Fibroblast of lung (primary cell): ENCODE measurements around the gene ITPKC. TPM values are rescaled to one million over a fixed set of nuclear protein-coding genes. Genes with fewer than 3 reads are reported as not detected.
"Not testable (repeated sequence)": the region's sequence is repeated elsewhere in the genome, so short reads cannot be mapped to it uniquely, and the experiment has no call there.

ENCODE experiments used
- DNase-seq, 2 donors: peaks; one replicate each; pipeline versions ENCODE4 v3.0.0 to v3.0.0-alpha.2; 2010; ENCODE audit warnings: low read depth in 2 of 2
- H2AFZ ChIP-seq: 2 replicates; pipeline ENCODE4 v1.5.1; 2012; ENCODE audit warnings: low read length, control low read depth, inconsistent platforms
- H3K27ac ChIP-seq: 2 replicates; pipeline ENCODE4 v1.5.1; 2011; ENCODE audit warnings: low read length, control low read depth; ENCODE audit not compliant: insufficient read depth
- H3K27me3 ChIP-seq: 2 replicates; pipeline ENCODE4 v1.5.1; 2011; ENCODE audit warnings: mild to moderate bottlenecking, low read length; ENCODE audit not compliant: control insufficient read depth, insufficient read depth
- H3K36me3 ChIP-seq: 2 replicates; pipeline ENCODE4 v1.5.1; 2011; ENCODE audit warnings: low read length; ENCODE audit not compliant: control insufficient read depth, insufficient read depth
- H3K4me1 ChIP-seq: 2 replicates; pipeline ENCODE4 v1.5.1; 2011; ENCODE audit warnings: low read length; ENCODE audit not compliant: control insufficient read depth, insufficient read depth; ENCODE audit errors: extremely low read depth
- H3K4me2 ChIP-seq: 2 replicates; pipeline ENCODE4 v1.5.1; 2011; ENCODE audit warnings: low read length, control low read depth; ENCODE audit not compliant: insufficient read depth; ENCODE audit errors: extremely low read depth
- H3K4me3 ChIP-seq, 4 experiments: fragments of 200-600 bp in 1 of 4; sonication (generic) in 1 of 4; replicated peaks in 1 of 4; 2 replicates each; pipeline ENCODE4 v1.5.1; 2011 to 2016; ENCODE audit warnings: low read length in 4 of 4, low read depth in 3 of 4, mild to moderate bottlenecking in 3 of 4, control low read depth in 2 of 4, inconsistent platforms in 1 of 4, mixed read lengths in 1 of 4; ENCODE audit not compliant: insufficient read depth in 1 of 4; ENCODE audit errors: control extremely low read depth in 1 of 4
- H3K79me2 ChIP-seq: 2 replicates; pipeline ENCODE4 v1.5.1; 2012; ENCODE audit warnings: mild to moderate bottlenecking, low read length, inconsistent platforms; ENCODE audit not compliant: control insufficient read depth, insufficient read depth
- H3K9ac ChIP-seq: 2 replicates; pipeline ENCODE4 v1.5.1; 2011; ENCODE audit warnings: mild to moderate bottlenecking, low read length, control low read depth; ENCODE audit not compliant: insufficient read depth
- H3K9me3 ChIP-seq: 2 replicates; pipeline ENCODE4 v1.5.1; 2012; ENCODE audit warnings: low read depth, low read length; ENCODE audit not compliant: control insufficient read depth, insufficient read depth
- H4K20me1 ChIP-seq: 2 replicates; pipeline ENCODE4 v1.5.1; 2011; ENCODE audit warnings: low read length; ENCODE audit not compliant: control insufficient read depth, insufficient read depth; ENCODE audit errors: extremely low read depth
- CTCF ChIP-seq, 2 donors: IDR thresholded peaks in 1 of 2; conservative IDR thresholded peaks in 1 of 2; 1 replicate in 1 of 2; 2 replicates in 1 of 2; pipeline ENCODE4 v1.5.1; 2011 to 2012; ENCODE audit warnings: low read length in 2 of 2, control low read depth in 1 of 2, inconsistent platforms in 1 of 2, low read depth in 1 of 2, mild to moderate bottlenecking in 1 of 2
- EZH2 ChIP-seq: IDR thresholded peaks from 2 replicates; pipeline ENCODE4 v1.5.1; 2012; ENCODE audit warnings: low read length, control low read depth, mild to moderate bottlenecking; ENCODE audit errors: missing control alignments
- polyA plus RNA-seq, 2 donors: library from polyadenylated mRNA; depleted of rRNA in 1 of 2; stranded (reverse) in 1 of 2; unstranded in 1 of 2; fragments of >200 nt; gene quantifications; 2 replicates each; pipeline ENCODE4 v1.2.1, GENCODE V29; 2011 to 2012; ENCODE audit warnings: missing spikeins in 1 of 2
- total RNA-seq: library from RNA; depleted of rRNA; stranded (reverse); fragments of >200 nt; gene quantifications from 2 replicates; pipeline ENCODE4 v1.2.1, GENCODE V29; 2014

ITPKC gene
- total and polyA plus RNA-seq, 2 donors (not counting 1 experiment from before 2014, with no cell fraction given): 6.5 to 23.1 TPM

DNA sequence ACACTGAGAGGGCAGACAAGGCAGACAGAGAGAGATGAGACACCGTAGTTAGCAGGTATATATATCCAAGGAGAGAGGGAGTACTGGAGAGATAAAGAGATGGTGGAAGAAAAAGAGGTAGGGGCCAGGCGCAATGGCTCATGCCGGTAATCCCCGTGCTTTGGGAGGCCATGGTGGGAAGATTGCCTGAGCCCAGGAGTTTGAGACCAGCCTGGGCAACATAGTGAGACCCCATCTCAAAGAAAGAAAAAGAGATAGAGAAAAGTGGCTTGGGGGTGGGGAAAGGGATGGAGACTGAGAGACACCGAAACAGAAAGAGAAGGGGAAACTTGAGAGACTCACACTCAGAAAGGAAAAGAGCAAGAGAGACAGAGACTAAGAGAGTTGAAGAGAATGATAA is 63.7 kb downstream of the ITPKC start:
- no peaks in the 10 kb centered on the region for H4K20me1 ChIP-seq
- H3K4me2 ChIP-seq: no peak overlapping the region
- no peaks in the 10 kb centered on the region for H3K27me3 ChIP-seq
- no peak for TF ChIP-seq EZH2
- no peak for TF ChIP-seq CTCF (conservative IDR thresholded peaks at IDR 0.05 in 1 of 2, IDR thresholded peaks at IDR 0.05 in 1 of 2; ENCODE audit: low read depth in 1 of 2, low read length in 2 of 2)
- no peak overlapping the region for H2AFZ ChIP-seq
- no peak overlapping the region for H3K9ac ChIP-seq
- DNase-seq: no peak
- H3K36me3 ChIP-seq: peaks cover 1% of the 10 kb centered on the region
- no peak overlapping the region for H3K4me3 ChIP-seq
- H3K27ac ChIP-seq: no peak overlapping the region
- peaks cover 11% of the 10 kb centered on the region for H3K4me1 ChIP-seq
- no peaks in the 10 kb centered on the region for H3K79me2 ChIP-seq
- no peaks in the 10 kb centered on the region for H3K9me3 ChIP-seq

DNA sequence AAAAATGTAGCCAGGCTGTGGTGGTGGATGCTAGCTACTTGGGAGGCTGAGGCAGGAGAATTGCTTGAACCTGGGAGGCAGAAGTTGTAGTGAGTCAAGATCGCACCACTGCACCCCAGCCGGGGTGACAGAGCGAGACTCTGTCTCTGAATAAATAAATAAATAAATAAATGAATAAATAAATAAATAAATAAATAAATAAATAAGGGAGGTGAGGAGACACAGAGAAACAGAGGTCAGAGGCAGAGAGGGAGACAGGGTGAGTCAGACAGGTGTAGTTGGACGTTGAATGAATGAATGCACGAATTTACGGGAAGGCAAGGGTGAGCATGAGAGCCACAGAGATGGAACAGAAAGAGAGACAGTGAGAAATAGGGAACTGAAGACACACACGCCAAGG is 64.2 kb downstream of the ITPKC start:
- H3K4me3 ChIP-seq: no peak overlapping the region
- DNase-seq: no peak
- no peak overlapping the region for H3K9ac ChIP-seq
- no peaks in the 10 kb centered on the region for H3K9me3 ChIP-seq
- H3K4me1 ChIP-seq: peaks cover 11% of the 10 kb centered on the region
- no peaks in the 10 kb centered on the region for H3K27me3 ChIP-seq
- H2AFZ ChIP-seq: no peak overlapping the region
- H3K27ac ChIP-seq: no peak overlapping the region
- H3K79me2 ChIP-seq: no peaks in the 10 kb centered on the region
- H3K4me2 ChIP-seq: no peak overlapping the region
- peaks cover 1% of the 10 kb centered on the region for H3K36me3 ChIP-seq
- TF ChIP-seq EZH2 (no peak), CTCF (conservative IDR thresholded peaks at IDR 0.05 in 1 of 2, IDR thresholded peaks at IDR 0.05 in 1 of 2; ENCODE audit: low read depth in 1 of 2, low read length in 2 of 2) (no peak)
- H4K20me1 ChIP-seq: no peaks in the 10 kb centered on the region

- TF ChIP-seq EZH2: no peak
- no peak for TF ChIP-seq CTCF (conservative IDR thresholded peaks at IDR 0.05 in 1 of 2, IDR thresholded peaks at IDR 0.05 in 1 of 2; ENCODE audit: low read depth in 1 of 2, low read length in 2 of 2)
- no peak overlapping the region for H3K27ac ChIP-seq
- peaks cover 5% of the 10 kb centered on the region for H3K4me1 ChIP-seq
- no peak overlapping the region for H3K9ac ChIP-seq
- H3K27me3 ChIP-seq: no peaks in the 10 kb centered on the region
- H4K20me1 ChIP-seq: no peaks in the 10 kb centered on the region
- H3K79me2 ChIP-seq: no peaks in the 10 kb centered on the region
- DNase-seq: no peak
- H3K4me3 ChIP-seq: no peak overlapping the region
- peaks cover 3% of the 10 kb centered on the region for H3K36me3 ChIP-seq
- H3K9me3 ChIP-seq: no peaks in the 10 kb centered on the region
- H2AFZ ChIP-seq: no peak overlapping the region
- H3K4me2 ChIP-seq: no peak overlapping the region
Measured at GRCh38 chr19:40783711-40784110, 66.8 kb downstream of the ITPKC start.

DNA sequence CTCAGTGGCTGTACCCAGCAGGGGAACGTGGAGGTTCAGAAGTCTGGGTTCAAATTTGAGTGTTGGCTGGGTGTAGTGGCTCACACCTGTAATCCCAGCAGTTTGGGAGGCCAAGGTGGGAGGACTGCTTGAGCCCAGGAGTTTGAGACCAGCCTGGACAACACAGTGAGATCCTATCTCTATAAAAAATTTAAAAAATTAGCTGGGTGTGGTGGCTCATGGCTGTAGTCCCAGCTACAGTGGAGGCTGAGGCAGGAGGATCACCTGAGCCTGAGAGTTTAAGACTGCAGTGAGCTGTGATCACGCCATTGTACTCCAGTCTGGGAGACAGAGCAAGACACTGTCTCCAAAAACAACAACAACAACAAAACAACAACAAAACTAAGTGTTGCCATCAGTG is 67.2 kb downstream of the ITPKC start:
- H3K4me3 ChIP-seq, DNase-seq, H4K20me1 ChIP-seq, H3K79me2 ChIP-seq, H2AFZ ChIP-seq, H3K4me2 ChIP-seq, H3K9ac ChIP-seq, H3K36me3 ChIP-seq, H3K27me3 ChIP-seq, H3K27ac ChIP-seq, H3K4me1 ChIP-seq, H3K9me3 ChIP-seq: not testable (repeated sequence)
